BLaER1 treated with 17β-estradiol and CSF1 and Interleukin-3, amounts not matched to agents 10 nM and 100 nM (cell line): Measurements from ENCODE around the gene CABCOCO1.

Experiments used
- H3K27ac ChIP-seq, 11 experiments: shearing (Covaris generic); formaldehyde crosslinking; 2 replicates each; pipeline ENCODE4 v1.8.1; 2022
- H3K27me3 ChIP-seq, 11 experiments: shearing (Covaris generic); formaldehyde crosslinking; 2 replicates each; pipeline ENCODE4 v1.8.1; 2022
- H3K36me3 ChIP-seq, 11 experiments: shearing (Covaris generic); formaldehyde crosslinking; 2 replicates each; pipeline ENCODE4 v1.8.1; 2022
- H3K4me1 ChIP-seq, 10 experiments: shearing (Covaris generic); formaldehyde crosslinking; 2 replicates each; pipeline ENCODE4 v1.8.1; 2022
- H3K4me2 ChIP-seq, 11 experiments: shearing (Covaris generic); formaldehyde crosslinking; 2 replicates each; pipeline ENCODE4 v1.8.1; 2022
- H3K4me3 ChIP-seq, 10 experiments: shearing (Covaris generic); formaldehyde crosslinking; 2 replicates each; pipeline ENCODE4 v1.8.1; 2022
- H3K9ac ChIP-seq, 11 experiments: shearing (Covaris generic); formaldehyde crosslinking; 2 replicates each; pipeline ENCODE4 v1.8.1; 2022
- H3K9me3 ChIP-seq, 11 experiments: shearing (Covaris generic); formaldehyde crosslinking; replicated peaks in 1 of 11; 2 replicates each; pipeline ENCODE4 v1.8.1; 2022
- H4K20me1 ChIP-seq, 11 experiments: shearing (Covaris generic); formaldehyde crosslinking; 2 replicates each; pipeline ENCODE4 v1.8.1; 2022
- Cebpa-rat ChIP-seq, 11 experiments: shearing (Covaris generic); IDR thresholded peaks; 2 replicates each; pipeline ENCODE4 v1.8.1; 2022

Gene CABCOCO1

GRCh38 chr10:61640856-61641255 is 21.9 kb upstream of the CABCOCO1 start:
- no peak for TF ChIP-seq Cebpa-rat (IDR thresholded peaks at IDR 0.05)
- Histone ChIP-seq H3K9ac (no peak overlapping the region), H3K9me3 (no peaks in the 10 kb centered on the region), H3K27ac (no peak overlapping the region), H3K36me3 (no peaks in the 10 kb centered on the region), H3K4me3 (no peak overlapping the region), H3K4me1 (no peaks in the 10 kb centered on the region), H3K27me3 (no peaks in the 10 kb centered on the region), H3K4me2 (no peak overlapping the region), H4K20me1 (no peaks in the 10 kb centered on the region)

DNA sequence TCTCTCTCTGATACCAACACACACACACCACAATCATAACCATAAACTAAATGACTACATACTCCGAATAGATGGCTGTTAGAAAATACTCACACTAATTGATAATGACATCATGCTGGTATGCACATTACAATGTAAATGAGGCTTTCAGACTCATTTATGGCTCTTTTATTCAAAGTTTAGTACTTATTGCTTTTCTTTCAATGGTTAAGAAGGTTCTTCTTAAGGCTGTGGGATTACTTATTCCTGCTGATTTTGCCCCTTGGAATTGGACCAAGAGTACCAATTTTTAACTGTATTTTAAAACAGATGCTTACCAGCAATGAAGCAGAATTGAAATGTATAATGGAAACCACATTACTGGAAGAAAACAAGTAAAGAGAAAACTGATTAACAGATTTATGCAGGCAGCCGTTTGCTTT is 20.6 kb upstream of the CABCOCO1 start:
- H3K9me3 ChIP-seq: no peaks in the 10 kb centered on the region
- TF ChIP-seq Cebpa-rat (IDR thresholded peaks at IDR 0.05): no peak
- H3K4me2 ChIP-seq: no peak overlapping the region
- H3K4me3 ChIP-seq: no peak overlapping the region
- no peaks in the 10 kb centered on the region for H3K27me3 ChIP-seq
- H3K4me1 ChIP-seq: no peaks in the 10 kb centered on the region
- H4K20me1 ChIP-seq: no peaks in the 10 kb centered on the region
- H3K36me3 ChIP-seq: no peaks in the 10 kb centered on the region
- H3K9ac ChIP-seq: no peak overlapping the region
- no peak overlapping the region for H3K27ac ChIP-seq

DNA sequence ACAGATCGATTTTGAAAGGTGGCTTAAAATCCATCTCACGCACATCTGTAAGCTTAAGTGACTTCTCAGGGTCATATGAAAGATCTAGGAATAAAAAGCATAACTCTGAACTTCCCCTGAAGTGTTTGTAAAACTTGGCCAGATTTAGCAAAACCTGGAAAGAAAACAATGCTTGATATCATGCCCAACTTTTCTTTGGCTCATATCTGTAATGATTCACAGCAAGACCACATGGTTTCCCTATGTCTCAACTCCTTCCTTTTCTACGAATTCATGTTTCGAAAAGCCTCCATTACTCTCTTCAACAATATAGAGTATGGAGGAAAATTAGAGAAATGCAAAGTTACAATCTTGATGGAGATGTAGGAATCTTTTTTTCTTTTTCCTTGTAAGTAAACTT is 20.1 kb upstream of the CABCOCO1 start:
- Histone ChIP-seq H3K36me3 (no peaks in the 10 kb centered on the region), H3K27ac (no peak overlapping the region), H3K4me3 (no peak overlapping the region), H3K4me2 (no peak overlapping the region), H3K27me3 (no peaks in the 10 kb centered on the region), H3K4me1 (no peaks in the 10 kb centered on the region), H3K9ac (no peak overlapping the region), H4K20me1 (no peaks in the 10 kb centered on the region), H3K9me3 (no peaks in the 10 kb centered on the region)
- TF ChIP-seq Cebpa-rat (IDR thresholded peaks at IDR 0.05): no peak

GRCh38 chr10:61643316-61643751 is 19.4 kb upstream of the CABCOCO1 start:
- Histone ChIP-seq H3K4me3 (no peak overlapping the region), H3K36me3 (no peaks in the 10 kb centered on the region), H3K9me3 (no peaks in the 10 kb centered on the region), H4K20me1 (no peaks in the 10 kb centered on the region), H3K9ac (no peak overlapping the region), H3K4me1 (no peaks in the 10 kb centered on the region), H3K27me3 (no peaks in the 10 kb centered on the region), H3K27ac (no peak overlapping the region), H3K4me2 (no peak overlapping the region)
- TF ChIP-seq Cebpa-rat (IDR thresholded peaks at IDR 0.05): no peak

DNA sequence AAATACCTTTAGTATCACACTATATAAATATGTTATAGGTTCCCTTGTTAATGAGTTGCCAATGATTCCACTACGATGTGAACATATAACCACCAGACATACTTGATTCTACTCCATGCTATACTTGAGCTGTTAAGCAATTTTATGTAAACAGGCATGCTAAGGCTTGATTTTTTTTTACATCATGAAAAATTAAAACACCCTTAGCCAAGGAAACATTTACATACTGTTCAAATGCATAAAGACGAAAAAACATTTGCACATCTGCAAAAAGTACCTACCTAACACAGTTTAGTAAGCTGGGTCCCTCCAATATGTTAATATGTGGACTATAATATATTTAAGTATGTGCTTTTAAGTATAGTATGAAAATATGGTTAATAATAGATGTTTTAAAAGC is 9.0 kb upstream of the CABCOCO1 start:
- no peak overlapping the region for H3K4me3 ChIP-seq
- no peaks in the 10 kb centered on the region for H4K20me1 ChIP-seq
- no peak overlapping the region for H3K4me2 ChIP-seq
- H3K27ac ChIP-seq: no peak overlapping the region
- no peak for TF ChIP-seq Cebpa-rat (IDR thresholded peaks at IDR 0.05)
- no peak overlapping the region for H3K9ac ChIP-seq
- no peaks in the 10 kb centered on the region for H3K27me3 ChIP-seq
- no peaks in the 10 kb centered on the region for H3K9me3 ChIP-seq
- no peaks in the 10 kb centered on the region for H3K36me3 ChIP-seq
- H3K4me1 ChIP-seq: no peaks in the 10 kb centered on the region

DNA sequence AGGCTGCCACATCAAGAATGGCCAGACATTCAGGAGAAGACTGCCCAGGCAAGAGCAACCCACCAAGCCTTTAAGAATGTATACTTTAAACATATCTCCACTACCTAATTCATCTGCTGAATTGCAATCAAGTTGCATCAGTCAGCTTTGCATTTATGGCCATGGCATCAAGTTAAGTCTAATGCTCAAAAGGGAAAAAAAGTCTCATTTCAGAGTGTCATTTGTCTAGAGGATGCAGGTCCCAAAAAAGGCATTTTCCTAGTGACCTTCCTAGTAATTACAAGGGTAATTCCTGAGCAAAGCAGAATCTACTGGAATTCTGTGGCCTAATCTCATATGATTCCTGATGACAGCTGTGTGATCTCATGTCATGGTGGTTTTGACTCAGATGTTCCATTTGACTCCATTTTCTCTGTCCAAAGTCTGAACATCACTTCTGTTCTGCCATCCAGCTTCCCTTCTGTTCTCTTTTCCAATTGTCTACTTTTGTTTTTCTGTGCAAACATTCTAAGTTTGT is 7.3 kb upstream of the CABCOCO1 start:
- H3K4me1 ChIP-seq: no peaks in the 10 kb centered on the region

DNA sequence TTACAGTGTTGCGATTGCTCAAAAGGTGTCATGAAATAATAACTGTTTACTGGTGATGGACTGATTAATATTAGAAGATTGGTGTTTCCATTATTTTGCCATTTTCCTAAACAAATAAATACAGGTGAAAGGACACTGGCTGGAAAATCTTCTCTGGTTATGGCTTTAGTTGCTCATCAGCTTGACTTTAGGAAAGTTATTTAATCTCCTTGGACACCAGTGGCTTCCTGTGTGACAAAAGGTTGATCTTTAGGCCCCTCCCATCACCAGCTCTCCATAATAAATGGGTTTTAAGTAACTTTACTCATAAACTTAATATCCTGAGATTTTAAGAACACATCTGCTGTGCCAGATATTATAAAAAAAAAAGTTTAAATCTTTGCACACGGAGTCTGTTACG is 737 bp downstream of the CABCOCO1 start:
- Histone ChIP-seq H3K36me3 (no peaks in the 10 kb centered on the region), H3K9ac (no peak overlapping the region), H3K4me1 (no peaks in the 10 kb centered on the region), H3K27me3 (no peaks in the 10 kb centered on the region), H3K4me2 (no peak overlapping the region), H3K27ac (no peak overlapping the region), H4K20me1 (no peaks in the 10 kb centered on the region), H3K4me3 (no peak overlapping the region), H3K9me3 (peaks cover 6 to 10% (median 7%) of the 10 kb centered on the region in 11 experiments; a peak in 19 of 22 replicates)
- TF ChIP-seq Cebpa-rat (IDR thresholded peaks at IDR 0.05): no peak

More for the DNA sequence above, 7.3 kb upstream of the CABCOCO1 start:
- Histone ChIP-seq H3K27me3 (no peaks in the 10 kb centered on the region), H3K4me2 (no peak overlapping the region), H3K36me3 (no peaks in the 10 kb centered on the region), H4K20me1 (no peaks in the 10 kb centered on the region), H3K4me3 (no peak overlapping the region), H3K9ac (no peak overlapping the region), H3K9me3 (no peaks in the 10 kb centered on the region), H3K27ac (no peak overlapping the region)
- no peak for TF ChIP-seq Cebpa-rat (IDR thresholded peaks at IDR 0.05)

- Histone ChIP-seq H4K20me1 (no peaks in the 10 kb centered on the region), H3K4me2 (no peak overlapping the region), H3K27ac (no peak overlapping the region), H3K9me3 (peaks cover 6 to 10% (median 7%) of the 10 kb centered on the region in 11 experiments; a peak in 19 of 22 replicates), H3K36me3 (no peaks in the 10 kb centered on the region), H3K27me3 (no peaks in the 10 kb centered on the region), H3K4me3 (no peak overlapping the region), H3K9ac (no peak overlapping the region), H3K4me1 (no peaks in the 10 kb centered on the region)
- no peak for TF ChIP-seq Cebpa-rat (IDR thresholded peaks at IDR 0.05)
These were observed 2.3 kb downstream of the CABCOCO1 start for GRCh38 chr10:61664985-61665384.

- no peak overlapping the region for H3K4me3 ChIP-seq
- H3K9me3 ChIP-seq: no peaks in the 10 kb centered on the region
- no peak overlapping the region for H3K27ac ChIP-seq
- H4K20me1 ChIP-seq: no peaks in the 10 kb centered on the region
- H3K27me3 ChIP-seq: no peaks in the 10 kb centered on the region
- no peaks in the 10 kb centered on the region for H3K36me3 ChIP-seq
- H3K4me1 ChIP-seq: no peaks in the 10 kb centered on the region
- H3K9ac ChIP-seq: no peak overlapping the region
- TF ChIP-seq Cebpa-rat (IDR thresholded peaks at IDR 0.05): no peak
- no peak overlapping the region for H3K4me2 ChIP-seq
These were observed 6.5 kb downstream of the CABCOCO1 start for GRCh38 chr10:61669161-61669725.

- H4K20me1 ChIP-seq: no peaks in the 10 kb centered on the region
- no peak overlapping the region for H3K4me3 ChIP-seq
- no peaks in the 10 kb centered on the region for H3K36me3 ChIP-seq
- TF ChIP-seq Cebpa-rat (IDR thresholded peaks at IDR 0.05): no peak
- no peak overlapping the region for H3K9ac ChIP-seq
- H3K27me3 ChIP-seq: no peaks in the 10 kb centered on the region
- H3K9me3 ChIP-seq: no peaks in the 10 kb centered on the region
- H3K4me2 ChIP-seq: no peak overlapping the region
- H3K27ac ChIP-seq: no peak overlapping the region
- no peaks in the 10 kb centered on the region for H3K4me1 ChIP-seq
These were observed 7.1 kb downstream of the CABCOCO1 start for GRCh38 chr10:61669849-61670248.
